ENCODE data around the gene RERG. TPM values are rescaled to one million over a fixed set of nuclear protein-coding genes. Genes with fewer than 3 reads are reported as not detected.

Gene RERG
- total RNA-seq, 4 donors from 2014 or later: 61.6 to 236 (median 150) TPM

DNA sequence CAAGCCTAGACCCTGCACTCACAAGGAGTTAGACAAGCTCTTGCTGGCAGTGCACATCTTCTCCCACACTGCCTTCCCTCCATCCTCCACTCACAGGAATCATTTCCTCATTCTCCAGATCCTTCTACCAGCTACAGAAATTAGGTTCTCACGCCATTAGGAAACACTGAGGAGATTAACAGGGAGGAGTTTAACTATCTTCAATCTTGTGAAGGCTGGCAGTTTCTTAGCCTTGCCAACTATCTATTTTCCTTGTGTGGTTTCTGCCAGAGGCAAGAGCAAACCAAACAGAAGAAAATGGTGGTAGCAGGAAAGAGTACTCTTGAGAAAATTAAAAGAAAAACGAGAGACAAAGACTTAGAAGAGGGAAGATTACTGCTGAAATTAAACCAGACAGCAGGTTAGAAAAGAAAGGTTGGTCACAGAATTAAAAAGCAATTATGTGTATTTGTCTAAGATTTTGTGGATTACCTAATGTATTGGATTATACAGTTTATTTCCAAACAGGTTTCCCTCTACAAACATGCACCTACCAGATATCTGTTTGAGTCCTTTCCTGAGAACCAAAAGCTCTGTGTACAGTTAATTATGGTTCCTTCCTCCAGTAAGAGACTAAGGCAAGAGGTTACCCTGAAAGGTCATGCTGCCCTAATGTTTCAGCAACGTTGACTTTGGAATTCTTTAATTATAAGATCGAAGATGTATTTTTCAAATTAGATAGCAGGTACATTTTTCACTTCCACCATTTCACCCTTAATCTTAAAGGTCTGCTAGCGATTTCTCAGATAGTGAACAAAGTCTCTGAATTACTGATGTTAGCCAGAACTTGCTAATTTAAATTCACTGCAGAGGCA is 5.0 kb downstream of the RERG start:
- H3K9me3 ChIP-seq: no peaks in the 10 kb centered on the region
- no peaks in the 10 kb centered on the region for H3K4me1 ChIP-seq
- no peaks in the 10 kb centered on the region for H3K36me3 ChIP-seq
- H3K27ac ChIP-seq: peak overlapping the region; percentile 96 to 98
- no peak overlapping the region for H3K4me3 ChIP-seq
- intact Hi-C loops (cut with DNase I; ENCODE audit: low total_unique reads): loop anchor here (10.0 kb wide), 1 partner anchor 61 kb away; no protein-coding TSS in a partner anchor
- no peaks in the 10 kb centered on the region for H3K27me3 ChIP-seq
- TF ChIP-seq, protein P1, sequence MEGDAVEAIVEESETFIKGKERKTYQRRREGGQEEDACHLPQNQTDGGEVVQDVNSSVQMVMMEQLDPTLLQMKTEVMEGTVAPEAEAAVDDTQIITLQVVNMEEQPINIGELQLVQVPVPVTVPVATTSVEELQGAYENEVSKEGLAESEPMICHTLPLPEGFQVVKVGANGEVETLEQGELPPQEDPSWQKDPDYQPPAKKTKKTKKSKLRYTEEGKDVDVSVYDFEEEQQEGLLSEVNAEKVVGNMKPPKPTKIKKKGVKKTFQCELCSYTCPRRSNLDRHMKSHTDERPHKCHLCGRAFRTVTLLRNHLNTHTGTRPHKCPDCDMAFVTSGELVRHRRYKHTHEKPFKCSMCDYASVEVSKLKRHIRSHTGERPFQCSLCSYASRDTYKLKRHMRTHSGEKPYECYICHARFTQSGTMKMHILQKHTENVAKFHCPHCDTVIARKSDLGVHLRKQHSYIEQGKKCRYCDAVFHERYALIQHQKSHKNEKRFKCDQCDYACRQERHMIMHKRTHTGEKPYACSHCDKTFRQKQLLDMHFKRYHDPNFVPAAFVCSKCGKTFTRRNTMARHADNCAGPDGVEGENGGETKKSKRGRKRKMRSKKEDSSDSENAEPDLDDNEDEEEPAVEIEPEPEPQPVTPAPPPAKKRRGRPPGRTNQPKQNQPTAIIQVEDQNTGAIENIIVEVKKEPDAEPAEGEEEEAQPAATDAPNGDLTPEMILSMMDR (IDR thresholded peaks at IDR 0.05): no peak
- TF ChIP-seq POLR2A (IDR thresholded peaks at IDR 0.05): no peak
- DNase-seq: no peak

DNA sequence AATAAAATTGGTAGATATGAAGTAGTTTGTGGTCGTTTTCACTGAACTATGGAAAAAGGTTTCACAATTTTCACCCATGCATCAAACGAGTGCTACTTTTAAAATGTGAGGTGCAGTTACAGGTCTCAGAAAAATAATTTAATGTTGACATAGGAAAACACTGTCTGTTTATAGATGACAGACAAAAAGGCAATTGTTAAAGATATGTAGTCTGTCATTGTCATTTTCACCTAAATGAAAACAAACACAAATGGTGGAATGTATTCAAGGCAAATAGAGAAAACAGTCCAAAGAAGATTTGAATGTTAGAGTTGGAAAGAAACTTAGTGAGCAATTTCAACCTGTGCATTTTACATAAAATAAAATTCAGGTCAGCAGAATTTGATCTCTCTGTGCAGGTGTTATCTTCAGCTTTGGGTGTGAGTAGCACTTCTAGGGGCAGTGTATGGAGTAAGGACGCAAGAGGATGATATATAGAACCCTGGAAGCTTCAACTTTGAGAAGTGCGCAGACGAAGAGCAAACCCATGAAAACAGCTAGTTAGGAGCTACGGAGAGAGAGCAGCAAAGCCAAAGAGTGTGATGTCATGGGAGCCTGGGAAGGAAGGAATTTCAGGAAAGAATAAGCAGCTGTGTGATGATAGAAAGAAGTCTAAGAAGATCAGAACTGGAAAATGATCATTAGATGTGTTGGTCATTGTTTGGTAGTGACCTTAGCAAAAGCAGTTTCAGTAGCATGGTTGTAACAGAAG is 6.2 kb downstream of the RERG start:
- Histone ChIP-seq H3K27ac (peak overlapping the region; percentile 96 to 98), H3K36me3 (no peaks in the 10 kb centered on the region), H3K4me3 (no peak overlapping the region), H3K9me3 (no peaks in the 10 kb centered on the region), H3K4me1 (peaks cover 0 to 7% of the 10 kb centered on the region in 2 donors), H3K27me3 (no peaks in the 10 kb centered on the region)
- intact Hi-C loops (cut with DNase I; ENCODE audit: low total_unique reads): loop anchor here (10.0 kb wide), 1 partner anchor 60 kb away; no protein-coding TSS in a partner anchor
- no peak for DNase-seq
- no peak for TF ChIP-seq POLR2A (IDR thresholded peaks at IDR 0.05)
- TF ChIP-seq, protein P1 (IDR thresholded peaks at IDR 0.05): no peak

DNA sequence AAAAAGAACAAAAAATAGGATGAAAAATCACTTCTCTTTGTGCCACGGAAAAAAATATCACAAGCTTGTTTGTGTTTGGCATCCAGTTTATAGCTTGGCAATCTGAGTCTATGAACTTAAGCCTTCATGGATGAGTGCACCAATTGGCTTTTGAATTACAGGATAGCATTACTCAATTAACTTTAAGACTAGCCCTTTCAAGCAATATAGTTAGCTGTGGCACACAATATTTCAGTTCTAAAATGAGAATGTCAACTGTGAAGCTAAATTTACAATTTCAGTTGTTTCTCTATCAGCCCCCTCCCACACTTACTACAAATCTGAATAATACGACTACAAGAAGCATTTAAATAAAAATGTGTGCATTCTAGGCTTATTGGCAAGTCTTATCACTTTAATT is 8.3 kb downstream of the RERG start:
- Histone ChIP-seq H3K36me3 (no peaks in the 10 kb centered on the region), H3K9me3 (no peaks in the 10 kb centered on the region), H3K4me3 (no peak overlapping the region), H3K27me3 (no peaks in the 10 kb centered on the region), H3K4me1 (peaks cover 0 to 7% of the 10 kb centered on the region in 2 donors), H3K27ac (peak overlapping the region; percentile 96 to 98)
- TF ChIP-seq, protein P1 (IDR thresholded peaks at IDR 0.05): no peak
- TF ChIP-seq POLR2A (IDR thresholded peaks at IDR 0.05): no peak
- DNase-seq: no peak
- intact Hi-C loops (cut with DNase I; ENCODE audit: low total_unique reads): loop anchor here (10.0 kb wide), 1 partner anchor 58 kb away; no protein-coding TSS in a partner anchor

DNA sequence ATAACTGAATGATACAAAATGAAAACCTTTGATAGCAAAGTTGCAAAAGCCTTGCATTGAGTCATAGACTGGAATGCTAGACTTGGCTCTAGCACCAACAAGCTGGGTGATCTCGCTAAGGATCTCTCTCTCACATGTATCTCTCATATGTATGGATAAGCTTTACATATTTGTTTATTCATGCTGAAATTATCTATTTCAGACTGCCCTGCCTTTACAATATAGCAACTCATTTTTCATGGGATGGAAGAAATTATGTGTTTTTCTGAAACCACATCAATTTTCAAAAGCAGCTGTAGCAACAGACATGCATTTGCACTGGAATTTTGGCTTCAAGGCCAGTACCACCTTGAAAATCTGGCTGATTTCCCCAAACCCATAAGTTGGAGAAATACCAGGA is 11.4 kb downstream of the RERG start:
- peaks cover 17 to 18% of the 10 kb centered on the region in 2 donors for H3K4me1 ChIP-seq
- no peak for TF ChIP-seq POLR2A (IDR thresholded peaks at IDR 0.05)
- TF ChIP-seq, protein P1 (IDR thresholded peaks at IDR 0.05): no peak
- no peaks in the 10 kb centered on the region for H3K9me3 ChIP-seq
- no peak overlapping the region for H3K4me3 ChIP-seq
- intact Hi-C loops (cut with DNase I; ENCODE audit: low total_unique reads): loop anchor here (10.0 kb wide), 1 partner anchor 55 kb away; no protein-coding TSS in a partner anchor
- H3K27ac ChIP-seq: peak overlapping the region; percentile 83 to 95
- H3K27me3 ChIP-seq: no peaks in the 10 kb centered on the region
- no peaks in the 10 kb centered on the region for H3K36me3 ChIP-seq
- peak in 1 of 2 donors; percentile 66 for DNase-seq

All from uterus (tissue), 4 donors.